ENCODE data around the gene PLAAT5. TPM values are rescaled to one million over a fixed set of nuclear protein-coding genes. Genes with fewer than 3 reads are reported as not detected.
A peak's percentile ranks its signal among the peaks of the same experiment; 100 is the strongest.

The PLAAT5 gene
- 3.1 TPM in 2 replicates for polyA plus RNA-seq (2013)

- Histone ChIP-seq H4K8ac (ENCODE audit: low read depth, low read length) (peak within 1 kb of the TSS; percentile 82), H3K9me3 (ENCODE audit: insufficient read depth, low read depth, low read length) (no peaks in the 10 kb centered on the region), H2BK5ac (ENCODE audit: low read depth, low read length, poor library complexity) (peak within 1 kb of the TSS; percentile 68), H2AK5ac (ENCODE audit: low read length) (no peak within 1 kb of the TSS), H3K18ac (ENCODE audit: low read length) (peak within 1 kb of the TSS; percentile 53), H3K9ac (ENCODE audit: low read length) (peak within 1 kb of the TSS; percentile 63), H3K4ac (ENCODE audit: low read depth, low read length) (peak within 1 kb of the TSS; percentile 24), H3K27ac (ENCODE audit: low read depth, low read length) (peak within 1 kb of the TSS; percentile 19), H3K4me1 (ENCODE audit: control insufficient read depth in 1 of 2, insufficient read depth in 2 of 2, low read length in 2 of 2) (peaks cover 3 to 7% of the 10 kb centered on the region in 2 experiments), H3K79me1 (ENCODE audit: low read length) (peaks cover 11% of the 10 kb centered on the region), H3K4me3 (ENCODE audit: low read depth, low read length) (peak within 1 kb of the TSS; percentile 65), H3K27me3 (ENCODE audit: insufficient read depth, low read length) (no peaks in the 10 kb centered on the region), H3K79me2 (ENCODE audit: control insufficient read depth, insufficient read depth, low read length, poor library complexity) (peaks cover 3% of the 10 kb centered on the region), H4K91ac (ENCODE audit: low read depth, low read length) (peak within 1 kb of the TSS; percentile 86), H2BK120ac (ENCODE audit: insufficient read depth, low read length, poor library complexity) (peak within 1 kb of the TSS; percentile 80), H3K14ac (ENCODE audit: low read length) (peak within 1 kb of the TSS; percentile 69), H4K12ac (ENCODE audit: low read depth, low read length) (peak within 1 kb of the TSS; percentile 74), H2AFZ (ENCODE audit: insufficient read depth, low read length, poor library complexity) (peak within 1 kb of the TSS; percentile 77), H2BK12ac (ENCODE audit: low read length) (peak within 1 kb of the TSS; percentile 37), H3K23ac (ENCODE audit: low read length) (no peak within 1 kb of the TSS), H3K36me3 (ENCODE audit: control insufficient read depth in 1 of 2, insufficient read depth in 2 of 2, low read length in 2 of 2) (no peaks in the 10 kb centered on the region), H3K4me2 (ENCODE audit: low read length) (peak within 1 kb of the TSS; percentile 99)
- no peak for DNase-seq
- WGBS (ENCODE audit: extremely low coverage, insufficient coverage, insufficient read length) = no CpG with 5 or more reads among the region's 60 CpGs
Observed at GRCh38 chr11:63490551-63491239, at the start of gene PLAAT5. Gene PLAAT5 (minus strand): TSS chr11:63491167. CDS start chr11:63491034, 133 bp downstream.

GRCh38 chr11:63537293-63538101, 46.5 kb upstream of the PLAAT5 start:
- Histone ChIP-seq H3K36me3 (ENCODE audit: control insufficient read depth in 1 of 2, insufficient read depth in 2 of 2, low read length in 2 of 2) (no peaks in the 10 kb centered on the region), H2BK5ac (ENCODE audit: low read depth, low read length, poor library complexity) (no peak overlapping the region), H3K27me3 (ENCODE audit: insufficient read depth, low read length) (no peaks in the 10 kb centered on the region), H2BK12ac (ENCODE audit: low read length) (no peak overlapping the region), H3K79me2 (ENCODE audit: control insufficient read depth, insufficient read depth, low read length, poor library complexity) (no peaks in the 10 kb centered on the region), H2BK120ac (ENCODE audit: insufficient read depth, low read length, poor library complexity) (no peak overlapping the region), H3K9me3 (ENCODE audit: insufficient read depth, low read depth, low read length) (peaks cover 3% of the 10 kb centered on the region), H3K9ac (ENCODE audit: low read length) (no peak overlapping the region), H3K4ac (ENCODE audit: low read depth, low read length) (no peak overlapping the region), H2AFZ (ENCODE audit: insufficient read depth, low read length, poor library complexity) (no peak overlapping the region), H3K14ac (ENCODE audit: low read length) (no peak overlapping the region), H4K12ac (ENCODE audit: low read depth, low read length) (no peak overlapping the region), H3K23ac (ENCODE audit: low read length) (no peak overlapping the region), H4K91ac (ENCODE audit: low read depth, low read length) (no peak overlapping the region), H4K8ac (ENCODE audit: low read depth, low read length) (no peak overlapping the region), H2AK5ac (ENCODE audit: low read length) (no peak overlapping the region), H3K4me2 (ENCODE audit: low read length) (no peak overlapping the region), H3K27ac (ENCODE audit: low read depth, low read length) (no peak overlapping the region), H3K4me1 (ENCODE audit: control insufficient read depth in 1 of 2, insufficient read depth in 2 of 2, low read length in 2 of 2) (peaks cover 9 to 12% of the 10 kb centered on the region in 2 experiments), H3K18ac (ENCODE audit: low read length) (no peak overlapping the region), H3K79me1 (ENCODE audit: low read length) (peaks cover 4% of the 10 kb centered on the region), H3K4me3 (ENCODE audit: low read depth, low read length) (no peak overlapping the region)
- no CpG with 5 or more reads among the region's 8 CpGs for WGBS (ENCODE audit: extremely low coverage, insufficient coverage, insufficient read length)
- DNase-seq = no peak

- peak in 1 of 2 donors; percentile 34 for DNase-seq
Observed at GRCh38 chr11:63536669-63537292, 45.8 kb upstream of the PLAAT5 start, which contains the start of gene PLAAT4. Gene PLAAT4 (plus strand): TSS chr11:63536808. CDS start chr11:63536869, 61 bp downstream.

GRCh38 chr11:63535734-63536133, 44.8 kb upstream of the PLAAT5 start:
- H3K4ac ChIP-seq (ENCODE audit: low read depth, low read length) = no peak overlapping the region
- H2BK5ac ChIP-seq (ENCODE audit: low read depth, low read length, poor library complexity) = no peak overlapping the region
- H4K8ac ChIP-seq (ENCODE audit: low read depth, low read length) = no peak overlapping the region
- H4K12ac ChIP-seq (ENCODE audit: low read depth, low read length) = no peak overlapping the region
- no peak overlapping the region for H2AK5ac ChIP-seq (ENCODE audit: low read length)
- H3K4me2 ChIP-seq (ENCODE audit: low read length) = no peak overlapping the region
- H3K27me3 ChIP-seq (ENCODE audit: insufficient read depth, low read length) = no peaks in the 10 kb centered on the region
- H4K91ac ChIP-seq (ENCODE audit: low read depth, low read length) = no peak overlapping the region
- no peak overlapping the region for H3K18ac ChIP-seq (ENCODE audit: low read length)
- no peak overlapping the region for H3K23ac ChIP-seq (ENCODE audit: low read length)
- no peaks in the 10 kb centered on the region for H3K36me3 ChIP-seq (ENCODE audit: control insufficient read depth in 1 of 2, insufficient read depth in 2 of 2, low read length in 2 of 2)
- H3K79me2 ChIP-seq (ENCODE audit: control insufficient read depth, insufficient read depth, low read length, poor library complexity) = no peaks in the 10 kb centered on the region
- no peak overlapping the region for H2BK120ac ChIP-seq (ENCODE audit: insufficient read depth, low read length, poor library complexity)
- H3K4me3 ChIP-seq (ENCODE audit: low read depth, low read length) = no peak overlapping the region
- no peak overlapping the region for H3K9ac ChIP-seq (ENCODE audit: low read length)
- H3K4me1 ChIP-seq (ENCODE audit: control insufficient read depth in 1 of 2, insufficient read depth in 2 of 2, low read length in 2 of 2) = peaks cover 9 to 14% of the 10 kb centered on the region in 2 experiments
- WGBS (ENCODE audit: extremely low coverage, insufficient coverage, insufficient read length) = no CpG with 5 or more reads among the region's 1 CpG
- H2AFZ ChIP-seq (ENCODE audit: insufficient read depth, low read length, poor library complexity) = no peak overlapping the region
- H3K27ac ChIP-seq (ENCODE audit: low read depth, low read length) = no peak overlapping the region
- DNase-seq = no peak
- H3K9me3 ChIP-seq (ENCODE audit: insufficient read depth, low read depth, low read length) = peaks cover 3% of the 10 kb centered on the region
- no peak overlapping the region for H3K14ac ChIP-seq (ENCODE audit: low read length)
- H3K79me1 ChIP-seq (ENCODE audit: low read length) = peaks cover 6% of the 10 kb centered on the region
- no peak overlapping the region for H2BK12ac ChIP-seq (ENCODE audit: low read length)

More at GRCh38 chr11:63536669-63537292, 45.8 kb upstream of the PLAAT5 start, which contains the start of gene PLAAT4:
- no peak within 1 kb of the TSS for H2BK120ac ChIP-seq (ENCODE audit: insufficient read depth, low read length, poor library complexity)
- no peak within 1 kb of the TSS for H4K12ac ChIP-seq (ENCODE audit: low read depth, low read length)
- peaks cover 3% of the 10 kb centered on the region for H3K9me3 ChIP-seq (ENCODE audit: insufficient read depth, low read depth, low read length)
- no peak within 1 kb of the TSS for H2BK5ac ChIP-seq (ENCODE audit: low read depth, low read length, poor library complexity)
- H2AK5ac ChIP-seq (ENCODE audit: low read length) = no peak within 1 kb of the TSS
- H3K79me1 ChIP-seq (ENCODE audit: low read length) = peaks cover 4% of the 10 kb centered on the region
- peaks cover 9 to 12% of the 10 kb centered on the region in 2 experiments for H3K4me1 ChIP-seq (ENCODE audit: control insufficient read depth in 1 of 2, insufficient read depth in 2 of 2, low read length in 2 of 2)
- no peak within 1 kb of the TSS for H4K8ac ChIP-seq (ENCODE audit: low read depth, low read length)
- no peaks in the 10 kb centered on the region for H3K36me3 ChIP-seq (ENCODE audit: control insufficient read depth in 1 of 2, insufficient read depth in 2 of 2, low read length in 2 of 2)
- H3K4me3 ChIP-seq (ENCODE audit: low read depth, low read length) = no peak within 1 kb of the TSS
- H3K14ac ChIP-seq (ENCODE audit: low read length) = no peak within 1 kb of the TSS
- H3K79me2 ChIP-seq (ENCODE audit: control insufficient read depth, insufficient read depth, low read length, poor library complexity) = no peaks in the 10 kb centered on the region
- H3K4me2 ChIP-seq (ENCODE audit: low read length) = no peak within 1 kb of the TSS
- no CpG with 5 or more reads among the region's 10 CpGs for WGBS (ENCODE audit: extremely low coverage, insufficient coverage, insufficient read length)
- H2AFZ ChIP-seq (ENCODE audit: insufficient read depth, low read length, poor library complexity) = no peak within 1 kb of the TSS
- H4K91ac ChIP-seq (ENCODE audit: low read depth, low read length) = no peak within 1 kb of the TSS
- no peak within 1 kb of the TSS for H3K18ac ChIP-seq (ENCODE audit: low read length)
- H3K9ac ChIP-seq (ENCODE audit: low read length) = no peak within 1 kb of the TSS
- H3K27me3 ChIP-seq (ENCODE audit: insufficient read depth, low read length) = no peaks in the 10 kb centered on the region
- no peak within 1 kb of the TSS for H3K27ac ChIP-seq (ENCODE audit: low read depth, low read length)
- no peak within 1 kb of the TSS for H3K23ac ChIP-seq (ENCODE audit: low read length)
- no peak within 1 kb of the TSS for H3K4ac ChIP-seq (ENCODE audit: low read depth, low read length)
- H2BK12ac ChIP-seq (ENCODE audit: low read length) = peak within 1 kb of the TSS; percentile 7
